Renal cortex interstitium (tissue), 15 donors: ENCODE data around the gene CDK12. TPM values are rescaled to one million over a fixed set of nuclear protein-coding genes. Genes with fewer than 3 reads are reported as not detected.
"Not testable (repeated sequence)": the region's sequence is repeated elsewhere in the genome, so short reads cannot be mapped to it uniquely, and the experiment has no call there.

Source experiments
- DNase-seq, 11 donors: peaks; one replicate each; pipeline ENCODE4 v3.0.0-alpha.2; 2013; ENCODE audit warnings: low read depth in 9 of 11, low spot score in 4 of 11; ENCODE audit errors: extremely low read depth in 1 of 11
- long read RNA-seq, 16 experiments: transcript quantifications; one replicate each; lab custom pipeline, GENCODE V29; 2026
- polyA plus RNA-seq, 3 donors: library from polyadenylated mRNA; unstranded; fragments of 120-200 nt; gene quantifications; one replicate each; pipeline ENCODE4 v1.2.1, GENCODE V29; 2013; ENCODE audit not compliant: insufficient read length in 3 of 3

The CDK12 gene
- polyA plus RNA-seq, result 10 to 100 TPM; 53.4 to 65.5 (median 62.0) TPM
- long read RNA-seq, donor 1, partial matches to known transcripts, result 13 of 14 reads
- long read RNA-seq, donor 1, other reads (novel, unspliced or antisense), result 0 of 14 reads
- long read RNA-seq, donor 2, full-length matches to known transcripts, result 5 of 20 reads
- long read RNA-seq, donor 2, partial matches to known transcripts, result 15 of 20 reads
- long read RNA-seq, donor 2, other reads (novel, unspliced or antisense), result 0 of 20 reads
- long read RNA-seq, donor 3, transcript CDK12-208 (1 exons, 1,963 nt), result major isoform, 7 of 14 reads
- long read RNA-seq, donor 3, partial matches to known transcripts, result 7 of 14 reads
- long read RNA-seq, donor 3, other reads (novel, unspliced or antisense), result 0 of 14 reads
- long read RNA-seq, donor 4, full-length matches to known transcripts, result 8 of 8 reads
- long read RNA-seq, donor 4, partial matches to known transcripts, result 0 of 8 reads
- long read RNA-seq, donor 4, other reads (novel, unspliced or antisense), result 0 of 8 reads
- long read RNA-seq, donor 5, result 0 reads
- long read RNA-seq, donor 6, transcript CDK12-208 (1 exons, 1,963 nt), result major isoform, 6 of 38 reads
- long read RNA-seq, donor 6, partial matches to known transcripts, result 31 of 38 reads
- long read RNA-seq, donor 6, other reads (novel, unspliced or antisense), result 0 of 38 reads
- long read RNA-seq, donor 7, full-length matches to known transcripts, result 7 of 18 reads
- long read RNA-seq, donor 7, partial matches to known transcripts, result 11 of 18 reads
- long read RNA-seq, donor 7, other reads (novel, unspliced or antisense), result 0 of 18 reads
- long read RNA-seq, donor 8, result 0 reads
- long read RNA-seq, donor 9, transcript CDK12-208 (1 exons, 1,963 nt), result major isoform, 5 of 10 reads
- long read RNA-seq, donor 9, partial matches to known transcripts, result 5 of 10 reads
- long read RNA-seq, donor 9, other reads (novel, unspliced or antisense), result 0 of 10 reads
- long read RNA-seq, donor 10, partial matches to known transcripts, result 6 of 10 reads
- long read RNA-seq, donor 10, other reads (novel, unspliced or antisense), result 0 of 10 reads
- long read RNA-seq, donor 11, full-length matches to known transcripts, result 3 of 3 reads
- long read RNA-seq, donor 11, partial matches to known transcripts, result 0 of 3 reads
- long read RNA-seq, donor 11, other reads (novel, unspliced or antisense), result 0 of 3 reads
- long read RNA-seq, donor 12, full-length matches to known transcripts, result 2 of 2 reads
- long read RNA-seq, donor 12, partial matches to known transcripts, result 0 of 2 reads
- long read RNA-seq, donor 12, other reads (novel, unspliced or antisense), result 0 of 2 reads
- long read RNA-seq, donor 13, result 0 reads
- long read RNA-seq, donor 14, partial matches to known transcripts, result 9 of 10 reads
- long read RNA-seq, donor 14, other reads (novel, unspliced or antisense), result 0 of 10 reads
- long read RNA-seq, donor 15, partial matches to known transcripts, result 13 of 14 reads
- long read RNA-seq, donor 15, other reads (novel, unspliced or antisense), result 0 of 14 reads
- long read RNA-seq, donor 16, full-length matches to known transcripts, result 19 of 53 reads
- long read RNA-seq, donor 16, partial matches to known transcripts, result 34 of 53 reads
- long read RNA-seq, donor 16, other reads (novel, unspliced or antisense), result 0 of 53 reads

GRCh38 chr17:39461113-39461925 is at the start of gene CDK12:
TSS of gene CDK12 (plus strand) at chr17:39461486. CDS start at chr17:39462072, 586 bp downstream.
- peak; percentile 98 to 100 (median 99) for DNase-seq

GRCh38 chr17:39416141-39416540 is 45.1 kb upstream of the CDK12 start:
- DNase-seq, result no peak

- DNase-seq, result no peak
Observed at GRCh38 chr17:39429600-39429999, 31.7 kb upstream of the CDK12 start.

GRCh38 chr17:39439868-39440267 is 21.4 kb upstream of the CDK12 start:
- DNase-seq, result not testable (repeated sequence)

GRCh38 chr17:39443326-39443725 is 18.0 kb upstream of the CDK12 start:
- DNase-seq, result no peak

GRCh38 chr17:39447561-39447960 is 13.7 kb upstream of the CDK12 start:
- no peak for DNase-seq

GRCh38 chr17:39450051-39450450 is 11.2 kb upstream of the CDK12 start:
- DNase-seq, result no peak

GRCh38 chr17:39450847-39451581 is 10.3 kb upstream of the CDK12 start, which contains the start of gene MED1:
TSS of gene MED1 (minus strand) at chr17:39451263. CDS start at chr17:39451062, 201 bp downstream.
- peak; percentile 97 to 99 (median 98) for DNase-seq

GRCh38 chr17:39455919-39456318 is 5.4 kb upstream of the CDK12 start:
- no peak for DNase-seq

GRCh38 chr17:39461926-39462569 is 762 bp downstream of the CDK12 start:
- DNase-seq, result peak in 4 of 11 donors; percentile 13 to 49 (median 24)

GRCh38 chr17:39462631-39463375 is 1.5 kb downstream of the CDK12 start:
- DNase-seq, result no peak

- not testable (repeated sequence) for DNase-seq
Observed at GRCh38 chr17:39464639-39465181, 3.4 kb downstream of the CDK12 start.

GRCh38 chr17:39468610-39469009 is 7.3 kb downstream of the CDK12 start:
- not testable (repeated sequence) for DNase-seq

- DNase-seq, result no peak
Observed at GRCh38 chr17:39473310-39473709, 12.0 kb downstream of the CDK12 start.

GRCh38 chr17:39479631-39480030 is 18.3 kb downstream of the CDK12 start:
- DNase-seq, result not testable (repeated sequence)
